ENCODE data around the gene FAM13A.
A peak's percentile ranks its signal among the peaks of the same experiment; 100 is the strongest.

FAM13A gene

DNA sequence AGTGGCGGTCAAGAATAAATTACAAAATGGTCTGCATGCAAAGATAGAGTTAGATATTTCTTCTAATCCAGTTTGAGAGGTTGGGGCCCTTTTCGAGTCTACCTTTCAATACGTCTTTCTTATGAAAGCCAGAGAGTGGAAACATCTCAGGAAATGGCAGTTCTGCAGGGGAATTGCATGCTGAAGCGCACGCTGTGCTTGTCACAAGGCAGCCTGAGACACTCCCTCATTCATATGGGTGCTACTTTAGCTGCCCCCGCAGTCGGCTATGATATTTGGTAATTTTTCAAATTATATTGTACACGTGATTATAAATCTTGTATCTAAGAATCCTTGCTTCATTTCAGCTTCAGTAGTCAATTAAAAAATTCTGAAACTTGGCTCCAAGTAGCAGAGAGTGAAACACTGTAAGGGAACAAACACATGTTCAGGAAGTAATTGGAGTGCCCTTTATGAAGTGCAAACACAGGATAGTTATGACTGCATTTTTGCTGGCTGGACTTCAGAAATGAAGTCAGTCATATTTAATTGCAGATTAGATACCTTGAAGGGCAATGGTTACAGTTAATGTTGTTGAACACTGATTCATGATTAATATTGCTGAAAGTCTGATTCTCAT lies 213.8 kb downstream of the FAM13A start:
- DNase-seq (ENCODE audit: low read depth in 2 of 2): no peak

DNA sequence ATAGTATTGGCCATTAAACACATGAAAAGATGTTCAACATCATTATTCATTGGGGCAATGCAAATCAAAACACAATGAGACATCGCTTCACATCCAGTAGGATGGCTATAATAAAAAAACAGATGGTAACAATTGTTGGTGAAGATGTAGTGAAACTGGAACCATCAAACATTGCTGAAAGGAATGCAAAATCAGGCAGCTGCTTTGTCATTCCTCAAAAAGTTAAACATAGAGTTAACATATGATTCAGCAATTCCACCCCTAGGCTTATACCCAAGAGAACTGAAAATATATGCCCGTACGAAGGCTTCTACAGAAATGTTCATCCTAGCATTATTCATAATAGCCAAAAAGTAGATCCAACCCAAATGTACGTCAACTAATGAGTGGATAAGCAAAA lies 215.3 kb downstream of the FAM13A start:
- no peak for DNase-seq (ENCODE audit: low read depth in 2 of 2)

DNA sequence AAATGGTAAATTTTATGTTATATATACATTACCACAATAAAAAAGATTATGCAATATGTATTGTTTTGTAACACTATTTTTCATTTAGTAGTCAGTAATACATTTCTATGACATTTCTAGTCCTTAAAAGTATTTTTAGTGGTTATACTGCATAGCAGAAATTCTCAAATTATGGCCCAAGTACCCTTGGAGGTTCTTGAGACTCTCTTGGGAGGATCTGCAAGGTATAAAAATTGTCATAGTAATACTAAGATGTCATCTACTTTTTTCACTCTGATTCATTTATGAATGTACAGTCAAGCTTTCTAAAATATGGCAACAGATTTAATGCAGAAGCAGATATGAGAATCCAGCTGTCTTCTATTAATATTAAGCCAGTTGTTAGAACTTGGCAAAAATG lies 220.8 kb downstream of the FAM13A start:
- DNase-seq (ENCODE audit: low read depth in 2 of 2): no peak

DNA sequence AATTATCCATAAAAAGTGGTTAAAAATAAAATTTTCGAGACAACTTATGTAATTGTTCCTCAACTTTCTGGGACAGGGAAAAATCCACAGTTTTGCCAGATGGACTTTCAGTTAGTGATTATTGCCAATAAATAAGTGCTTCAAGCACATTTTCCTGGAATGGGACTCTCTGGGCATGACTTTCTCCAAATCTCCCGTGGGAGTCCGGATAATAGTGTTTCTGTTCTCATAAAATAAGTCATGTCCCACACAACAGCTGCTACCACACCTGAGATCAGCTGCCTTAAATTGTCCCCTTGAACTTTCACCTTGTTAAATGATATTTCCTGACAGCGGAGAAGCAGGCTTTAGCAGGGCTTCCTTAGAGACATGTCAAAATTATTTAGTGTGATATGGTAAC lies 226.0 kb downstream of the FAM13A start:
- DNase-seq (ENCODE audit: low read depth in 2 of 2): no peak

DNA sequence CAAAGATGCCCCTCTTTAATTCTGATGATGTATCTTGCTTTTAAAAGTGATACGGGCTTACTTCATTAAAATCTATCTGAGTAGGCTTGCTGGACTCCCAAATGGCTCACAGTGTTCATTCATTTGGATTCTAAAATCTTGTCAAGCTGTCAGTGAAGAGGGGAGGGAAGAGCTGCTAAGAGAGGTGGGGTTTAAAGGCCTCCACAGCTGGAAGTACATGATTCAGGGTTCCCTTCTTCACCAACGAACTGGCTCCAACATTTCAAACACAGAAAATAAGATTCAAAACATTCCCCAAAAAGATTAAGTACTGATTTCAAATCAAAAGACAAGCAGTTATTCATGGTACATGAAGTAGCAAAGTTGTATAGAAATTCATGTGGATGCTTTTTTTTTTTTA lies 226.4 kb downstream of the FAM13A start:
- no peak for DNase-seq (ENCODE audit: low read depth in 2 of 2)

DNA sequence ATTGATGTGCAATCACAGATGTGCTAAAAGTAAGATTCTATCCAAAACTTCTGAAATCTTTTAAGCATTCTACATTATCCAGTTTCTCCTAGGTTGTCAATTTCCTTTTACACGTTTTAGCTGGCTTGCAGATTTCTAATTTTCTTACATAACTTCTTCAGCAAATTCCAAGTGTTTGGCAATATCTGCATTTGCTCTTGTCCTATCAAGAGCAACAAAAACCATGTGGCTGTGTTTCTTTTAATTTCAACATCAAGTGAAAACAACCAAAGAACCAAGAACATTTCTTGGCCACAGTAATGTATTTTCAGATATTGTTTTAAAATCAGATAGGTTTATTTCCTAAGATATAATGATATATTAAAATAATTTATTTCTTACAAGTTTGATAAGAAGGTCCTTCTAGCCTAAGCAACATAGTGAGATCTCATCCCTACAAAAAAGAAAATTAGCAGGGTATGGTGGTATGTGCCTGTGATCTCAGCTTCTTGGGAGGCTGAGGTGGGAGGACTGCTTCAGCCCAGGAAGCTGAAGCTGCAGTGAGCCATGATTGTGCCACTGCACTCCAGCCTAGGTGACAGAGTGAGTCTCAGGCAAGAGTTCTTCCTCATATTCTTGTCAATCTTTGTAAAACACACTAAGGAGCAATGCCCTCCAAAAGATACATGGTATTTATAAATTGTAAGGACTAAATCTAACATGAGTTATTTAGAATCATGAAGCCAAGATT lies 228.0 kb downstream of the FAM13A start:
- no peak for DNase-seq (ENCODE audit: low read depth in 2 of 2)

DNA sequence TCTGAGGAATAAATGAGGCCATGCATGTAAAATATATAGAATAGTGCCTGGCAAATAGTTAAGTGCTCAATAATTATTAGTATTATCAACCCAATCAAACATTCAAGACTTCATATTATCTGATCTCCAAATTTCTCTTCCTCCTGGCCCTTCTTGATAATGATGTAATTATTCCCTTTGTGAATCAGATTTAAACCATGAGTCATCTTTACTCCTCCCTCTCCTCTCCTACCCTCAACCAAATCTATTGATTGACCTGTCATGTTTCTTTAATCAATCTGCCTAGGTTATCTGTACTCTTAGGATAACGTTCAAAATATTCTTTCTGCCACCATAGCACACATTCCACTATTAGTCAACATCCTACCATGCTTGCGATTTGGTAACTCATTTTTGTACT lies 229.5 kb downstream of the FAM13A start:
- no peak for DNase-seq (ENCODE audit: low read depth in 2 of 2)

DNA sequence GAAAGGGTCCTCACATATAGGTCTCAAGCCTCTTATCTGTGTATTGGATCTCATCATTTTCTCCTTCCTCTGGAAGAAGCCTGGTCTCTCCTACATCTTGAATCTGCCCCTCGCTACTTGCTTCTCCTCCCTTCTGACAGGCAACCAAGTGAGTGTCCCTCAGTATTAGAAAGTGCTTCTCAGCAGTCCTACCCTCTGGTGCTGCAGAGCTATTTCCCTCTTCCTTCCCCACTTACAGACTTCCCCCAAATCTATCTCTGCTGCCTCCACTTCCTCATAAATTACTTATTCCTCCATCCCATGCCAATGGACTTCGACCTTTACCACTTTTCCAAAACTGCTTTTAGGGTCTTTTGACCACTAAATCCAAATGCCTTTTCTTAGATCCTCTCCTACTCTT lies 230.2 kb downstream of the FAM13A start:
- DNase-seq (ENCODE audit: low read depth in 2 of 2): no peak

DNA sequence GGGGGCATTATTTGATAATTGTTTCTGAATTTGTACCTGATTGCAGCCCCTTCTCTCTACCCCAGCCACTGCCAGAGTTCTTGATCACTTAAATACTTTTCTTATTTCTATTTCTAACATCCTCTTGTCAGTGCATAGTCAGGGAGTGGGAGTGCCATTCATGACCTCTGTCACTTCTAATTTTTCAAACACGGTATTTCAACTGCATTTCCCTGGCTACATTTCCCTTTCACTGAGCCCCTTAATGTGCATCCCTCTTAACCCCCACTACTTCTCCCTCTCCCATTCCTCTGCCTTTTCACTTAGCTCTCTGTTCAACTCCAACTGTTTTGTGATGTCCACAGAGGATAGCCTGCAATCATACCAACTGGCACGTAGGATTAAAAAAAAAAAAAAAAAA lies 231.1 kb downstream of the FAM13A start:
- no peak for DNase-seq (ENCODE audit: low read depth in 2 of 2)

DNA sequence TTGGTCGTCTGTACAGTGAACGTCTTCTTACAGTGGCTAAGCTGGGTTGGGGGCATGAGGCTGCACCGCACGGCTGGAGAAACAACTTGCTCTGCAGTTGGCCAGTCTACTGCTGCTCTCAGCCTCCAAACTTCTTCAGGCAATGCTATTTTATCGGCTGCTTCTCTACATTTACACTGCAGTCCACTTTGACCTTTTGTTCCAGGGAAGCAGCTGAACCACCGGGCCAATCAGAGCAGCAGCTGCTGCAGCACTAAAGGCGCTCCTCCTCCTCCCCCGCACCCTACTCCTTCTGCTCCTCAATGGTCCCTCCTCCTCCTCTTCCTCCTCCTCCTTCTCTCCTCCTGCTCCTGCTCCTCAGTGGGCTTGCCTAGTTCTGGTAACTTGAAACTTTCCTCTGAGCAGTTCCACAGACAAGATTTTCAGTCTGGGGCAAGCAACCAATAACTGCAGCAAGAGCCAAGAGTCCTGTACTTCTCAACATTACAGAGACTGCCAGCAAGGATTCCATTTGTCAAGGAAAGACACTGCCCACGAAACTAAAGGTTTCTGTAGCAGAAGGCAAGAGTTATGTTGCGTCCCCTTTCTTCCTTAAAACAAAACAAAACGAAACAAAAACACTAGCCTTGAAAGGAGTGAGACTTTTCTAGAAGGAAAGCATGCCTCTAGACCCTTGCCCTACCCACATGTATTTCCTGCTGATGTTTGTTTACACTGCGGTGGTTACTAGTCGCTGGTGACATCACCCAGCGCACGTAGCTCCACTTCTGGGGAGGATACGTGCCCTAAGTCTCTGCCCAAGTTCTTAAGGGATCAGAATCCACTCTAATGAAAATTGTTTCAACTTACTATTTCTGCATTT lies 233.7 kb downstream of the FAM13A start:
- DNase-seq (ENCODE audit: low read depth in 2 of 2): peak; percentile 14 to 19

DNA sequence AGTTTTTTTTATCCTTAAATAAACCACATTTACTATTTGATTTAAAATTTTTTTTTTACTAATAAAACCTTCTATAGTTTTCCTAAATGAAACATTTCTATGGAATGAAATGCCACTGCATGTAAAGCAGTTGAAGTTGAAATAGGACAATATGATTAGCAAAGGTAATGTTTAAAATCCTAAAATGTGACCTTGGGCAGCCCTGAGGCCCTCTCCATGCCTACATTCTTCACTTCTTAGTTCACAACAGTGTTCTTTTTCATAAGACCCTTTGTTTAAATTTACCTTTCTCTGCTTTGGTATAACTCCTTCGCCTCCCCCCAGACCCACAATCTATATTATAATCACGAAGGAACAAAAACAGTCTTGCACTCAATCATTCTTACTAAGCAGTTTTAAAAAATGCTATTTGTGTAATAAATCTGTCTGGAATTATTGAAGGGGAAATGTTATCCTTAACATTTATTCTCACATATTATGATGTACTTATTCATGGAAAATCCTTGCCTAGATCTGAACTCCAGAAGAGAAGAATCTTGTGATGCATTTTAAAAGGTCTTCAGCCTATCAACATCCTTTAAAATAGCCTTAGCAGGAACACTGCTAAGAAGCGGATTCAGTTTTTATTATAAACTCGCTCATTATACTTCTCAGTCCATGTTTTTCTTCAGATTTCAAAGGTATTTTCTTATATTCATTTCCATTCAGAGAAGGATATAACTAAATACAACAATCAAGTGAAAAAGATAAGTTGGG lies 234.8 kb downstream of the FAM13A start:
- DNase-seq (ENCODE audit: low read depth in 2 of 2): no peak

DNA sequence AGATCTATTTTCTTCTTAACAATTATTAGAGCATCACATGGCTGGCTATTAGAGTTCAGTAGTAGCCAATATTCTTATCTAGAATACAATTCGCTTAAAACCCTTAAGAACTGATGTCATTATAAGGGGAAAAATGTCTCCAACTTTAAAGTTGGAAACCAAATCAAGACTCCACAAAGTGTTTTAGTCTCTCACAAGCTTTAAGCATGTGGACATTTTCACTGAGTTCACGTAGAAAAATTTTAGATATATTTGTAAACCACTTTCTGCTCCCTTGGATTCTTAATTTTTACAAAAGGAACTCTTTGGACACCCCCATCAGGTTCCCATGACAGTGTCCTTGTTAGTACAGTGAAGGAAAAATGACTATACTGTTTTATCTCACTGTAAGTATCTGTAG lies 235.5 kb downstream of the FAM13A start:
- DNase-seq (ENCODE audit: low read depth in 2 of 2): no peak

DNA sequence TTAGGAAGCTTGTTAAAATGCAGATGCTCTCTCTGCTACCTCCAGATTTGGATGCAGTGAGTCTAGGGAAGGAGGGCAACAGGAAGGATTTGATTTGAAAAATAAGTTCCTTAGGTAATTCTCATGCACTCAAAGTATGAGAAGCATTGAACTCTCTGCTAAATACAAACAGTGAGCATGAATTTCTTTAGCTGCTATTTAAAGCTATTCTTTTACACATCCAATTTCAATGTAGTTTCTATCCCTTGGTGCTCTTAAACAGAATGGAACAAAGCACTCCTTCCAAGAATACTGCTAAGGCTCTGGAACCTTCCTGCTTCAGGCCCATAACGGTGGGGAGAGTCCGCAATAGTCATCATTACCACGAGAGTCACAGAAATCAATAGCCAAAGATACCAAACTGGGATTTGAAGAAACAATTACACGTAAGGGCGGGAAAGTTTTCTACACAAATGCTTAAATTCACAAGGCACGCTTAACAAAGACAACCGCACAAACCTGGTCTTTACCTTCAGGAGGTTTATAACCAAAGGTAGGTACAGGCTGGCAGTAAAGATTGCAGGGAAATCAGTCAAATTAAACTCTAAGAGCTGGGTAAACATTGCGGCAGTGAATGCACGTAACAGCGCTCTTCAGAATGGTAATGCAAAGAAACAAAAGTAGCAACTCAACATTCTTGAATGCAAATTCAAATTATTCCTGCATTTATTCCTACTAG lies 236.1 kb downstream of the FAM13A start:
- DNase-seq (ENCODE audit: low read depth in 2 of 2): no peak

DNA sequence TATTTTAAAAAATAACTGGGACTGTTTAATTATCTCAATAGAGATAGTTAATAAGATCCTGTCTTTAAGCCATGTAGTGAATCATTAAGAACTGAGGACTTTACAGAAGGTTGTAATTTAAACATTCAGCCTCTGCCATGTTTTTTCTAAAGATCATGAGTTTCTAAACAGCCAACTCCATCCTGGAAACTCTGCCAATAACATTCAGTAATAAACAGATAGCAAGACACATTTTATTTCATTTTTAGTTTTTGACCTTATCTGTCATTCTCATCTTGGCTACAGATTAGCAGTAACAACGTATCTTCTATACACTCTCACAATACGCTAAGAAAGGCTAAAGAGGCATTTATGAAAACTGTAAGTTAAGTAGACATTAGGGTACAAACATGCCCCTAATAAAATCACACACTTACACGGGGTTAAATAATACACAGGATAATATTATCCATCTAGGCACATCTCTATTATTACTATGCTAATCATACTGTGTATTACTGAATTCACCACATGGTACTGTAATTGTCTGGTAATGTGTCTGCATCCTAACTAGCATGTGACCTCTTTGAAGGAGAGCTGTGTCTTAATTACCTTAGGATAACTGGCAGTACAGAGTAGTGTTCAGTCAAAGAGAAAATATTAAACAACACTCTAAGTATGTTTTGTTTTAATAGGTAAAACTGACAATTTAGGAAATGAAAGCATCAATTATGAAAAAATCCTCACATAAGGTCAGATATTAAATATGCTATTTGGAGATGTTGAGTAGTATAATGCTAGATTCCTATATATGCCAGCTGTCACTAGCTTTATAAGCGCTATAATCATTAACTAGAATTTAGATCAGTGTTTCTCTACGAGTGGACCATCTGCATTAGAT lies 236.9 kb downstream of the FAM13A start:
- no peak for DNase-seq (ENCODE audit: low read depth in 2 of 2)

DNA sequence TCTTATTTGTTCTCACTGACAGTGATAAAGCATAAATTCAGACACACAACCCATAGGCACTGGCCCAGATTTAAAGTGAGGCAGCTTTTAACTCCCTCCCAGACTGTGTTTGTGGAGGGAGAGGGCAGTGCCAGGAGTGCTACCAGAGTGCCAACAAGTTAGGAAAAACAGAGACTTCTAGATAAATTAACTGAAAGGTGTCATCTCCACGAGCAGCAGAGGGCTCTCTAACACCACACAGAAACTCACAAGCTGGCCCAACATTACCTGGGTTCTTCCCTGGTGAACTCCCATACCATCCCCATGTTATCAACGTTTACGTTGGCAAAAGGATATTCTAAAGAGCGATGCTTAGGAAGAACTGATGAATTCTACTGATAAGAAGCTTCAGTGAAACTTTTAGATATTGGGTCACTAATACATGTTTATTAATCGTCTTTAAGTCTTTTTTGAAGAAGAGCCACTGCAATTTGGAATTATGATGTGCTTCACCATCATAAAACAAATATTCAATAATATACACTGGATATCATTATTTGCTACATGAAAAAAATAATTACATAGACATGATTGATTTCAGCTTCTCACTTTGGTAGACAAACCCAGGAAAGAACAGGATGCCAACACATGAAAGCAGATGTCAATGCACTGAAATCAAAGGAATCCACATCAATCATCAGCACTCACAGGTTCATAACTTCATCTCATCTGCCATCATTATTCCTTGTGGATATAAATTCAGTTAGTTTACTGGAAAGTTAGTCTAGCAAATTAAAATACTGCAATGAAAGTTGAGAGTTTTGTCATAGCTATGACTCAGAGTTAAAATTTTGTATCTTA lies 238.1 kb downstream of the FAM13A start:
- peak; percentile 2 to 16 for DNase-seq (ENCODE audit: low read depth in 2 of 2)

DNA sequence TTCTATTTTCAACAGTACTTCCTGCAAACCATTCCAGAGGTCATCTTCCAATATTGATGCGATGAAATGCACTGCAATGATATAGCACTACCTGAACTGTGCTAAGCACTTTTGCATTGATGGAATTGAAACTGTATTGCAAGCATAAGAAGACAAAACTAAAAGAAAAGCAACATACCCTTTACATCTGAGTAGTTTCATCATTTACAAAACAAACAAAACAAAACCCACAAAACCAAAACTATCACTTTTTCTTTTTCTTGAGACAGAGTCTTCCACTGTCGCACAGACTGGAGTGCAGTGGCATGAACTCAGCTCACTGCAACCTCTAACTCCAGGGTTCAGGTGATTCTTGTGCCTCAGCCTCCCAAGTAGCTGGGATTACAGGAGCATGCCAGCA lies 239.2 kb downstream of the FAM13A start:
- DNase-seq (ENCODE audit: low read depth in 2 of 2): no peak

DNA sequence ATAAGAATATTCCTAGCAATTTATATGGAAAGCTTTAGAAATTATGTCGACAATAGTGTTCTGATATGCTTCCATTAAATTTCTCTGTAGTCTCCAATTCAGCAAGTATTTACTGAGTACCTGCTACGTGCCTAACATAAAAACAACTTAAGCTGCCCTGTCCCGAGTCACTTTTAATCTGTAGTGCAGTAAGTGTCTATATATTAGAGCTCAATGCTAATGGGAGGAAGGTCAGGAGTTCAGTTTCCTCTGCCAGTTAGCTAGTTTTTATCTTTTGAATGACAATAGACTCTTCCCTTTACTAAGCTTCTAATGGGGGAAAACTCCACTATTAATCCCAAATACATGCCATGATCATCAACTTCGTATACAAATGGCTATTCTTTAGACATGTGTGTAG lies 240.6 kb downstream of the FAM13A start:
- DNase-seq (ENCODE audit: low read depth in 2 of 2): no peak

DNA sequence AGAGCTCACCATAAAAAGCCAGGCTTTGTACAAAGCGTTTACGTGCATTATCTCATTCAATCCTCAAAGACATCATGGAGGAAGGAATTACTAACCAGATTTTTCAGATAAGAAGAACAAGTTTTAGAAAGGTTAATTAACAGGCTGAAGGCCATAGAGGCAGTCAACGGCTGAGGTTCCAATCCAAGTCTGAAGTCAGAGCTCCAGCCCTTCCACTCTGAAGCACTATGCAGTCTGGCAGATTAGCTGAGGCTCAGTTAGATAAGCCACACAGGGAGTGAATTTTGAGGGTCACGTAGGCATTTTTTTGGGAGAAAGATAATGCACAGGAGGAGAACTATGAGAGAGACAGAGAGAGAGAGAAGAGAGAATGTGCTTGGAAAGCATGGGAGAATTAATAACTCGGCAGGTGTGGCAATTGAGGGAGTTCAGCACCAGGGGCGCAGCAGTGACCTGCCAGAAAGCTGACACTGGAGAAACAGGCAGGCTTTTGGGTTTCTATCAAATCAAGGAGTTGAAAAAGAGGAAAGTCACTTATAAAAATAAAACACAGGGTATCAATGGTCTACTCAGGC lies 242.9 kb downstream of the FAM13A start:
- DNase-seq (ENCODE audit: low read depth in 2 of 2): no peak

DNA sequence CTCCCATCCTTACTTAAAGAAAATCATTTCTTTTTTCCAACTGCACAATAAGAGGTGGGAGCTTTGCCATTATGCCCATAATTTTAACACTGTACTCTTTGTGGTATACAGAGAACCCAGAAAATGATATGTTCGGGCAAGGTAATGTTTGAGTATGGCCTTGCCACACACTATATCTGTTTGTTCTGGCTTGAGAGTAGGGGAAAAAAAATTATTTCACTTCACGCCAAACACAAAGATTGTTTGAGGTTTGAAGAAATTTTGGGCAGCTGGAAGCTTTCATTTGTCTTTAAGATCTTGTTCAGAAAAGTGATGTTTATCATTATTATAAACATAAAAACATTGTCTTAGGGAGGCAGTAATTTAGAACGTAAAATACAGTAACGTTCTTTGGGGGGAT lies 244.0 kb downstream of the FAM13A start:
- DNase-seq (ENCODE audit: low read depth in 2 of 2): no peak

All from stimulated activated CD8-positive, alpha-beta memory T cell treated with anti-CD3 and anti-CD28 coated beads, Interleukin-2, amount 100 ng/mL, for 1 hour (primary cell).